PC-9 (cell line): ENCODE measurements around the gene HOXD4.

Source experiments
- EZH2 ChIP-seq: fragments of 200-600 bp; sonication (generic); IDR thresholded peaks from 2 replicates; pipeline ENCODE4 v1.8.0; 2017; ENCODE audit warnings: antibody characterized with exemption, low read depth
- TF ChIP-seq, protein P1 (sequence below): fragments of 200-600 bp; sonication (generic); conservative IDR thresholded peaks from 2 replicates; pipeline ENCODE4 v1.6.1; 2017; ENCODE audit warnings: mixed run types, antibody characterized with exemption, mild to moderate bottlenecking, moderate library complexity

GRCh38 chr2:176155356-176156044 lies 4.2 kb downstream of the HOXD4 start:
- TF ChIP-seq EZH2, result no peak
- TF ChIP-seq, protein P1, sequence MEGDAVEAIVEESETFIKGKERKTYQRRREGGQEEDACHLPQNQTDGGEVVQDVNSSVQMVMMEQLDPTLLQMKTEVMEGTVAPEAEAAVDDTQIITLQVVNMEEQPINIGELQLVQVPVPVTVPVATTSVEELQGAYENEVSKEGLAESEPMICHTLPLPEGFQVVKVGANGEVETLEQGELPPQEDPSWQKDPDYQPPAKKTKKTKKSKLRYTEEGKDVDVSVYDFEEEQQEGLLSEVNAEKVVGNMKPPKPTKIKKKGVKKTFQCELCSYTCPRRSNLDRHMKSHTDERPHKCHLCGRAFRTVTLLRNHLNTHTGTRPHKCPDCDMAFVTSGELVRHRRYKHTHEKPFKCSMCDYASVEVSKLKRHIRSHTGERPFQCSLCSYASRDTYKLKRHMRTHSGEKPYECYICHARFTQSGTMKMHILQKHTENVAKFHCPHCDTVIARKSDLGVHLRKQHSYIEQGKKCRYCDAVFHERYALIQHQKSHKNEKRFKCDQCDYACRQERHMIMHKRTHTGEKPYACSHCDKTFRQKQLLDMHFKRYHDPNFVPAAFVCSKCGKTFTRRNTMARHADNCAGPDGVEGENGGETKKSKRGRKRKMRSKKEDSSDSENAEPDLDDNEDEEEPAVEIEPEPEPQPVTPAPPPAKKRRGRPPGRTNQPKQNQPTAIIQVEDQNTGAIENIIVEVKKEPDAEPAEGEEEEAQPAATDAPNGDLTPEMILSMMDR, result no peak
